ENCODE data around the gene MXI1. TPM values are rescaled to one million over a fixed set of nuclear protein-coding genes. Genes with fewer than 3 reads are reported as not detected.
"Not testable (repeated sequence)": the region's sequence is repeated elsewhere in the genome, so short reads cannot be mapped to it uniquely, and the experiment has no call there.

The MXI1 gene
- total RNA-seq, 3 donors from 2014 or later = 75.4 to 137 (median 79.5) TPM

GRCh38 chr10:110181911-110182310 is 25.5 kb upstream of the MXI1 start:
- no peak overlapping the region for H3K4me3 ChIP-seq
- H3K27ac ChIP-seq = no peak overlapping the region
- TF ChIP-seq, protein P1, sequence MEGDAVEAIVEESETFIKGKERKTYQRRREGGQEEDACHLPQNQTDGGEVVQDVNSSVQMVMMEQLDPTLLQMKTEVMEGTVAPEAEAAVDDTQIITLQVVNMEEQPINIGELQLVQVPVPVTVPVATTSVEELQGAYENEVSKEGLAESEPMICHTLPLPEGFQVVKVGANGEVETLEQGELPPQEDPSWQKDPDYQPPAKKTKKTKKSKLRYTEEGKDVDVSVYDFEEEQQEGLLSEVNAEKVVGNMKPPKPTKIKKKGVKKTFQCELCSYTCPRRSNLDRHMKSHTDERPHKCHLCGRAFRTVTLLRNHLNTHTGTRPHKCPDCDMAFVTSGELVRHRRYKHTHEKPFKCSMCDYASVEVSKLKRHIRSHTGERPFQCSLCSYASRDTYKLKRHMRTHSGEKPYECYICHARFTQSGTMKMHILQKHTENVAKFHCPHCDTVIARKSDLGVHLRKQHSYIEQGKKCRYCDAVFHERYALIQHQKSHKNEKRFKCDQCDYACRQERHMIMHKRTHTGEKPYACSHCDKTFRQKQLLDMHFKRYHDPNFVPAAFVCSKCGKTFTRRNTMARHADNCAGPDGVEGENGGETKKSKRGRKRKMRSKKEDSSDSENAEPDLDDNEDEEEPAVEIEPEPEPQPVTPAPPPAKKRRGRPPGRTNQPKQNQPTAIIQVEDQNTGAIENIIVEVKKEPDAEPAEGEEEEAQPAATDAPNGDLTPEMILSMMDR (IDR thresholded peaks at IDR 0.05) = no peak
- TF ChIP-seq POLR2AphosphoS5 (IDR thresholded peaks at IDR 0.05) (no peak), POLR2A (IDR thresholded peaks at IDR 0.05) (no peak)
- no peaks in the 10 kb centered on the region for H3K4me1 ChIP-seq
- DNase-seq (ENCODE audit: low spot score in 2 of 2) = no peak
- no peaks in the 10 kb centered on the region for H3K27me3 ChIP-seq
- no peaks in the 10 kb centered on the region for H3K9me3 ChIP-seq
- intact Hi-C loops (cut with DNase I; ENCODE audit: low total_unique reads) = no loop called here
- no peaks in the 10 kb centered on the region for H3K36me3 ChIP-seq

DNA sequence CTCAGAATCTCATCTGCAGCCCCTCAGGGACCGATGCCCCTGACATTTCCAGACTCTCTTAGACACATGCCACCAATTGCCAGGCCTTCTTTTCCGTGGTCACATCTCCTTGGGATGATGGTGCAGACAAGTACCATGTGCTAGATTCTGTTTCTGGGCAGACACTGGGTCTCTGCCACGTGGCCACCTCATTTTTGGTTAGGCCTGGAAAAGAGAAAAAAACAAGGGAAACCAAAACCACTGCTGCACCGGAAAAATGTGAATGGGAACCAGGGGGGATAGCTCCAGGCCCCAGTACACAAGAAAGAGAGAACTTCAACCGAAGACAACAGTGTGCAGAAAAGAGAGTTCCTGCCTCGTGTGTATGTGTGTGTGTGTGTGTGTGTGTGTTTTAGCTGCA is 23.0 kb upstream of the MXI1 start:
- TF ChIP-seq POLR2AphosphoS5 (IDR thresholded peaks at IDR 0.05) (no peak), POLR2A (IDR thresholded peaks at IDR 0.05) (no peak)
- TF ChIP-seq, protein P1 (IDR thresholded peaks at IDR 0.05) = no peak
- intact Hi-C loops (cut with DNase I; ENCODE audit: low total_unique reads) = no loop called here
- no peak overlapping the region for H3K4me3 ChIP-seq
- H3K27me3 ChIP-seq = no peaks in the 10 kb centered on the region
- no peak for DNase-seq (ENCODE audit: low spot score in 2 of 2)
- H3K9me3 ChIP-seq = no peaks in the 10 kb centered on the region
- no peaks in the 10 kb centered on the region for H3K4me1 ChIP-seq
- no peaks in the 10 kb centered on the region for H3K36me3 ChIP-seq
- no peak overlapping the region for H3K27ac ChIP-seq

GRCh38 chr10:110185646-110186182 is 21.7 kb upstream of the MXI1 start:
- H3K36me3 ChIP-seq; H3K4me3 ChIP-seq; H3K4me1 ChIP-seq; H3K27ac ChIP-seq; H3K9me3 ChIP-seq; H3K27me3 ChIP-seq; DNase-seq (ENCODE audit: low spot score in 2 of 2); intact Hi-C loops (cut with DNase I; ENCODE audit: low total_unique reads): not testable (repeated sequence)

- Histone ChIP-seq H3K4me3 (no peak overlapping the region), H3K4me1 (no peaks in the 10 kb centered on the region), H3K27ac (no peak overlapping the region), H3K27me3 (no peaks in the 10 kb centered on the region), H3K9me3 (no peaks in the 10 kb centered on the region), H3K36me3 (no peaks in the 10 kb centered on the region)
- TF ChIP-seq POLR2AphosphoS5 (IDR thresholded peaks at IDR 0.05) (no peak), POLR2A (IDR thresholded peaks at IDR 0.05) (no peak)
- TF ChIP-seq, protein P1 (IDR thresholded peaks at IDR 0.05) = no peak
- intact Hi-C loops (cut with DNase I; ENCODE audit: low total_unique reads) = no loop called here
- no peak for DNase-seq (ENCODE audit: low spot score in 2 of 2)
Measured at GRCh38 chr10:110190170-110190569, 17.2 kb upstream of the MXI1 start.

GRCh38 chr10:110192552-110192951 is 14.9 kb upstream of the MXI1 start:
- no peak for DNase-seq (ENCODE audit: low spot score in 2 of 2)
- H3K27ac ChIP-seq = no peak overlapping the region
- TF ChIP-seq, protein P1 (IDR thresholded peaks at IDR 0.05) = no peak
- TF ChIP-seq POLR2A (IDR thresholded peaks at IDR 0.05) = no peak
- TF ChIP-seq POLR2AphosphoS5 (IDR thresholded peaks at IDR 0.05) = no peak
- no peaks in the 10 kb centered on the region for H3K36me3 ChIP-seq
- no peak overlapping the region for H3K4me3 ChIP-seq
- no peaks in the 10 kb centered on the region for H3K27me3 ChIP-seq
- intact Hi-C loops (cut with DNase I; ENCODE audit: low total_unique reads) = no loop called here
- no peaks in the 10 kb centered on the region for H3K4me1 ChIP-seq
- H3K9me3 ChIP-seq = no peaks in the 10 kb centered on the region

DNA sequence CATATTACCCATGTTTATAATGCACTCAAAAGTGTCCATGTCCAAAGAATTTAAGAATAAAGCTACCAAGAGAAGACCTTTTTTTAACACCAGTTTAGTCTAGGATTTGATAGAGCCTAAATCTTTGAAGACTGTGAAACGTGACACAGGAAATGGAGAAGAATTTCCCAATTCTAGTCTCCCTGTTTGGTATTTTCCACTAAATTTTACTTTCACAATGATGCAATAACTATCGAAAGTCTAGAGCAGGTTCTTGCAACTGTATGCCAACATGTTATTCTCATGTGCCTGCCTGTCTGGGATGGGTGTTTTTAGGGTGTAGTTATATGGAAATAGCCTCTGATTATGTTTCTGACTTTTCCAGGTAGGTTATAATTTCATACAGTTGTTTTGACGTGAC is 6.9 kb upstream of the MXI1 start:
- Histone ChIP-seq H3K4me1 (no peaks in the 10 kb centered on the region), H3K9me3 (no peaks in the 10 kb centered on the region), H3K27me3 (no peaks in the 10 kb centered on the region), H3K4me3 (no peak overlapping the region), H3K36me3 (no peaks in the 10 kb centered on the region), H3K27ac (no peak overlapping the region)
- intact Hi-C loops (cut with DNase I; ENCODE audit: low total_unique reads) = loop anchor here (10.0 kb wide), 1 partner anchor 56 kb away; no protein-coding TSS in a partner anchor
- TF ChIP-seq POLR2A (IDR thresholded peaks at IDR 0.05) (no peak), POLR2AphosphoS5 (IDR thresholded peaks at IDR 0.05) (no peak)
- TF ChIP-seq, protein P1 (IDR thresholded peaks at IDR 0.05) = no peak
- DNase-seq (ENCODE audit: low spot score in 2 of 2) = no peak

DNA sequence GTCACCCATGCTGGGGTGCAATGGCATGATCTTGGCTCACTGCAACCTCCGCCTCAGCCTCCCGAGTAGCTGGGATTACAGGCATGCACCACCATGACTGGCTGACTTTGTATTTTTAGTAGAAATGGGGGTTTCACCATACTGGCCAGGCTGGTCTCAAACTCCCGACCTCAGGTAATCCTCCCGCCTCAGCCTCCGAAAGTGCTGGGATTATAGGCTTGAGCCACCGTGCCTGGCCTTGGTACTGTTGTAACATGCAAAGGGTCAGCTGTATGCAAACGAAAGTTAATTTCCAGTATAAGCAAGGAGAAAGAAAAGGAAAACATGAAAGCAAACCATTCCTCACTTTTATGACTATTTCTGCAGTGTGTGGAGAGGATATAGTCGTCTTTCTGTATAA is 6.4 kb upstream of the MXI1 start:
- not testable (repeated sequence) for H3K4me3 ChIP-seq; H3K36me3 ChIP-seq; H3K27ac ChIP-seq; H3K9me3 ChIP-seq; H3K4me1 ChIP-seq; DNase-seq (ENCODE audit: low spot score in 2 of 2); H3K27me3 ChIP-seq
- intact Hi-C loops (cut with DNase I; ENCODE audit: low total_unique reads) = loop anchor here (10.0 kb wide), 1 partner anchor 56 kb away; no protein-coding TSS in a partner anchor
